K562 (cell line): Measurements from ENCODE around the gene MARS1. TPM values are rescaled to one million over a fixed set of nuclear protein-coding genes. Genes with fewer than 3 reads are reported as not detected.

Source experiments
- BDP1 ChIP-seq: IDR thresholded peaks from 3 replicates; pipeline ENCODE4 v1.6.1; 2011; ENCODE audit not compliant: insufficient read length, insufficient read depth
- BMI1 ChIP-seq: fragments of 150-350 bp; IDR thresholded peaks from 2 replicates; pipeline ENCODE4 v1.6.1; 2014; ENCODE audit warnings: low read length
- BRCA1 ChIP-seq, 2 experiments: fragments of 450-650 bp in 1 of 2; sonication (generic) in 1 of 2; formaldehyde crosslinking in 1 of 2; IDR thresholded peaks; 2 replicates each; pipeline versions ENCODE4 v1.5.0 to v1.6.1; 2017 to 2020; ENCODE audit warnings: mild to moderate bottlenecking in 1 of 2, missing genetic modification reagents in 1 of 2
- BRD9 ChIP-seq: fragments of 450-650 bp; IDR thresholded peaks from 2 replicates; pipeline ENCODE4 v1.6.1; 2018; ENCODE audit warnings: low read depth; ENCODE audit not compliant: partially characterized antibody
- CEBPB ChIP-seq: fragments of 450-650 bp; IDR thresholded peaks from 2 replicates; pipeline ENCODE4 v1.6.1; 2016; ENCODE audit warnings: missing genetic modification characterization, missing compliant biosample characterization
- ESRRB ChIP-seq: fragments of 250-450 bp; sonication (Bioruptor Pico); IDR thresholded peaks from 2 replicates; pipeline ENCODE4 v1.5.0; 2020; ENCODE audit warnings: mild to moderate bottlenecking, moderate library complexity, borderline replicate concordance
- JUND ChIP-seq, 2 experiments: IDR thresholded peaks; 2 replicates in 1 of 2; 3 replicates in 1 of 2; pipeline ENCODE4 v1.6.1; 2011; ENCODE audit warnings: borderline replicate concordance in 2 of 2, low read depth in 2 of 2, low read length in 2 of 2, improper control_type of control experiment in 1 of 2, missing biosample characterization in 1 of 2, missing genetic modification characterization in 1 of 2, missing genetic modification reagents in 1 of 2
- MCM3 ChIP-seq: fragments of 450-650 bp; IDR thresholded peaks from 2 replicates; pipeline ENCODE4 v1.6.1; 2016
- NCOA6 ChIP-seq: fragments of 450-650 bp; IDR thresholded peaks from 2 replicates; pipeline ENCODE4 v1.6.1; 2017; ENCODE audit warnings: mild to moderate bottlenecking
- PRMT5 ChIP-seq: sonication (generic); formaldehyde crosslinking; IDR thresholded peaks from 2 replicates; pipeline ENCODE4 v1.5.0; 2020; ENCODE audit warnings: missing genetic modification reagents
- RBM15 ChIP-seq: fragments of 200-400 bp; formaldehyde crosslinking; IDR thresholded peaks from 2 replicates; pipeline ENCODE4 v1.6.1; 2018; ENCODE audit warnings: mild to moderate bottlenecking, low read length, moderate library complexity; ENCODE audit not compliant: insufficient read depth
- RREB1 ChIP-seq: fragments of 250-450 bp; sonication (Bioruptor Pico); IDR thresholded peaks from 2 replicates; pipeline ENCODE4 v1.4.0; 2020
- SPI1 ChIP-seq: IDR thresholded peaks from 2 replicates; pipeline ENCODE4 v1.6.1; 2011; ENCODE audit warnings: low read depth, low read length, control low read depth, borderline replicate concordance
- STAT5B ChIP-seq: fragments of 250-450 bp; sonication (Bioruptor Pico); IDR thresholded peaks from 2 replicates; pipeline ENCODE4 v1.8.0; 2021; ENCODE audit warnings: mild to moderate bottlenecking, inconsistent platforms
- TCF7L2 ChIP-seq: fragments of 150-350 bp; IDR thresholded peaks from 2 replicates; pipeline ENCODE4 v1.6.1; 2016; ENCODE audit warnings: low read depth, mild to moderate bottlenecking, low read length, moderate library complexity
- ZFPM2 ChIP-seq: fragments of 250-450 bp; sonication (Bioruptor Pico); IDR thresholded peaks from 2 replicates; pipeline ENCODE4 v1.5.1; 2022; ENCODE audit warnings: mild to moderate bottlenecking
- ZFX ChIP-seq: sonication (generic); formaldehyde crosslinking; IDR thresholded peaks from 2 replicates; pipeline ENCODE4 v1.8.0; 2022; ENCODE audit warnings: mild to moderate bottlenecking, missing genetic modification reagents, moderate library complexity
- ZNF12 ChIP-seq: sonication (generic); formaldehyde crosslinking; IDR thresholded peaks from 2 replicates; pipeline ENCODE4 v1.4.0; 2020; ENCODE audit warnings: mild to moderate bottlenecking, missing genetic modification reagents
- ZNF551 ChIP-seq: fragments of 250-450 bp; sonication (Bioruptor Pico); IDR thresholded peaks from 2 replicates; pipeline ENCODE4 v1.5.0; 2021; ENCODE audit warnings: mild to moderate bottlenecking, moderate library complexity
- ZNF699 ChIP-seq: fragments of 250-450 bp; sonication (Bioruptor Pico); IDR thresholded peaks from 2 replicates; pipeline ENCODE4 v1.8.0; 2021; ENCODE audit warnings: mild to moderate bottlenecking, moderate library complexity; ENCODE audit not compliant: insufficient replicate concordance
- polyA plus RNA-seq, 8 experiments: library from polyadenylated mRNA; depleted of rRNA in 4 of 8; stranded (reverse) in 5 of 8; unstranded in 3 of 8; fragments of >200 nt; fragmentation: Nextera tagmentation in 2 of 8; fragmentation: Illumina TruSeq in 1 of 8; extraction: Ambion mirVana in 2 of 8; extraction: Trizol in 1 of 8; gene quantifications; 2 replicates each; pipeline versions ENCODE4 v1.2.1 to v1.2.3, GENCODE V29; 2011 to 2014; ENCODE audit warnings: inconsistent platforms in 1 of 8, missing spikeins in 1 of 8
- total RNA-seq, 7 experiments: library from RNA; depleted of rRNA in 6 of 7; stranded (reverse); fragments of >200 nt in 6 of 7; fragmentation: Illumina TruSeq in 2 of 7; extraction: Trizol in 2 of 7; gene quantifications; 2 replicates each; pipeline versions ENCODE4 v1.2.1 to v1.2.3, GENCODE V29; 2011 to 2021; ENCODE audit warnings: low replicate concordance in 1 of 7
- TF ChIP-seq, protein P1 (sequence below): fragments of 250-450 bp; sonication (Bioruptor Pico); IDR thresholded peaks from 2 replicates; pipeline ENCODE4 v1.8.0; 2021; ENCODE audit warnings: borderline replicate concordance, mild to moderate bottlenecking, moderate library complexity; ENCODE audit not compliant: poor library complexity, severe bottlenecking
- TF ChIP-seq, protein P2 (sequence below): fragments of 250-450 bp; sonication (Bioruptor Pico); IDR thresholded peaks from 2 replicates; pipeline ENCODE4 v1.5.0; 2020; ENCODE audit warnings: mild to moderate bottlenecking

MARS1 gene
- total and polyA plus RNA-seq, 9 of the 15 experiments (the other 6 are each of a cell fraction or from before 2014, with no cell fraction given): 117 to 382 (median 220) TPM

DNA sequence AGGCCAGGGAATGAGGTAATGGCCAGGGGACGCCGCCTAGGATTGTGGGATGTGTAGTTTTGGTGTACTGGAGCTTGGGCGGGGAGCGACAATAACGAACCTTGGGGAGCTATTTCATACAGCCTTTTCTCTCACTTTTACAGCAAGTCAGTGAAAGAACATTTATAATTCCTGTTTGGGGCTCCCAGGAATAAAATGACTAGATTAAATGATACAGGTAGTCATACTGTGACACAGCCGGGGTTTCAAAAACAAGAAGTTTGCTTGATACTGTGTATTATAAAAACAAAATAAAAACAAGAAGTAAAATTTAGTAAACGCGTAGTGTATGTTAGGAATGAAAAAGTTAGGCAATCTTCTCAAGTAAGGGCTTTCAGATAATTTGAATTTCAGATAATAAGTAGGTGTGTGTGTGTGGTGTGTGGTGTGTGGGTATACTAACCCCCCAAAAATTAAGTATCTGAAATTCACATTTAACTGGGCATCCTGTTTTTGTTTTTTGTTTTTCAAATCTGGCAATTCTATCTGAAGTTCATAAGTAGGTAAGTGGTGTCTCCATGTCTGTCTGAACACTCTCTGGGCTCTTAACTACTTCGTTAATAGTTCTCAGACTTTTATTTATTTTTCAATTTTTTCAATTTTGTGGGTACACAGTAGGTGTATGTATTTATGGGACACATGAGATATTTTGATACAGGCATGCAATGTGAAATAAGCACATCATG lies 59.6 kb downstream of the MARS1 start (continued):
- TF ChIP-seq, protein P1, sequence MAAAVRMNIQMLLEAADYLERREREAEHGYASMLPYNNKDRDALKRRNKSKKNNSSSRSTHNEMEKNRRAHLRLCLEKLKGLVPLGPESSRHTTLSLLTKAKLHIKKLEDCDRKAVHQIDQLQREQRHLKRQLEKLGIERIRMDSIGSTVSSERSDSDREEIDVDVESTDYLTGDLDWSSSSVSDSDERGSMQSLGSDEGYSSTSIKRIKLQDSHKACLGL (CRISPR knock-in tag): no peak
- TF ChIP-seq ZFX: no peak
- TF ChIP-seq CEBPB (tag): 0 out of 2 replicates have a peak, but pooled peaks have one; percentile 47
- TF ChIP-seq PRMT5 (CRISPR knock-in tag): no peak
- TF ChIP-seq BDP1: no peak
- TF ChIP-seq SPI1: no peak
- no peak for TF ChIP-seq NCOA6
- TF ChIP-seq JUND (IDR thresholded peaks at IDR 0.05; ENCODE audit: borderline replicate concordance, low read depth, low read length): peak; percentile 93
- TF ChIP-seq JUND (tag; IDR thresholded peaks at IDR 0.05; ENCODE audit: borderline replicate concordance, low read depth, low read length): peak; percentile 92; the same call in 2 of the 3 replicates
- TF ChIP-seq, protein P2, sequence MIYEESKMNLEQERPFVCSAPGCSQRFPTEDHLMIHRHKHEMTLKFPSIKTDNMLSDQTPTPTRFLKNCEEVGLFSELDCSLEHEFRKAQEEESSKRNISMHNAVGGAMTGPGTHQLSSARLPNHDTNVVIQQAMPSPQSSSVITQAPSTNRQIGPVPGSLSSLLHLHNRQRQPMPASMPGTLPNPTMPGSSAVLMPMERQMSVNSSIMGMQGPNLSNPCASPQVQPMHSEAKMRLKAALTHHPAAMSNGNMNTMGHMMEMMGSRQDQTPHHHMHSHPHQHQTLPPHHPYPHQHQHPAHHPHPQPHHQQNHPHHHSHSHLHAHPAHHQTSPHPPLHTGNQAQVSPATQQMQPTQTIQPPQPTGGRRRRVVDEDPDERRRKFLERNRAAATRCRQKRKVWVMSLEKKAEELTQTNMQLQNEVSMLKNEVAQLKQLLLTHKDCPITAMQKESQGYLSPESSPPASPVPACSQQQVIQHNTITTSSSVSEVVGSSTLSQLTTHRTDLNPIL (CRISPR knock-in tag): no peak
- TF ChIP-seq RREB1: no peak
- TF ChIP-seq BRCA1 (IDR thresholded peaks at IDR 0.05): no peak
- no peak for TF ChIP-seq BRCA1 (CRISPR knock-in tag; IDR thresholded peaks at IDR 0.05)
- TF ChIP-seq ESRRB (CRISPR knock-in tag): no peak
- no peak for TF ChIP-seq MCM3
- no peak for TF ChIP-seq BRD9
- no peak for TF ChIP-seq BMI1
- no peak for TF ChIP-seq TCF7L2
- no peak for TF ChIP-seq ZNF551 (CRISPR knock-in tag)
- TF ChIP-seq ZNF699 (CRISPR knock-in tag): no peak
- TF ChIP-seq ZNF12 (CRISPR knock-in tag): no peak
- TF ChIP-seq RBM15: no peak
- no peak for TF ChIP-seq STAT5B (CRISPR knock-in tag)
- TF ChIP-seq ZFPM2: no peak
